HG03457 (cell line): ENCODE data around the gene HOMER2.
"Not testable (repeated sequence)": the region's sequence is repeated elsewhere in the genome, so short reads cannot be mapped to it uniquely, and the experiment has no call there.

ENCODE experiments used
- ATAC-seq: cut with Tn5 transposase; IDR thresholded peaks from one replicate; pipeline ENCODE4 v1.9.1; 2021; ENCODE audit warnings: moderate number of reproducible peaks; ENCODE audit not compliant: unreplicated experiment

Gene HOMER2

DNA sequence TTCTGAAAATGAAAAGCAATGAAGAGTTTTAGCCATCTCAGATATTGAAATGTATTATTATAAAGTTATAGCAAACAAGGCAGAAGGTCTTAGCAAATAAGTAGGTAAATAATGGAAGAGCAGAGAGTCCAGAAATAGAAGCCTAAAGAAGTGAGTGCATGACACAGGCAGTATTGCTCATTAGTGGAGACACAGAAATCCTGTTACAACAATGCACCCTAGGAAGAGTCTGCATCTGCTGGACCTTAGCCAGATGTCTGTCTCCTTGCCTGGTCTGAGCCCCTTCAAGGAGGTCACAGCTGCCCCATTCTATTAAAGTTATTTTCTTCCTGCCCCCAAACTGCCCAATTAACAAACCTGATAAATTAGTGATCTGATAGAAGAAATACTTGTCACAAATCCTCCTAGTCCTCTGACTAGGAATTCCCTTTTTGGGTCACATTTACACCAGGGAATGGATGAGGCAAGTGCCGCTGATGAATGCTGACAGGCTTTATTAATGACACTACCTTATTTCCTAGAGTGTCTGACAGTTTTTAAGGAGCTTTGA, 51.9 kb downstream of the HOMER2 start:
- ATAC-seq = no peak

DNA sequence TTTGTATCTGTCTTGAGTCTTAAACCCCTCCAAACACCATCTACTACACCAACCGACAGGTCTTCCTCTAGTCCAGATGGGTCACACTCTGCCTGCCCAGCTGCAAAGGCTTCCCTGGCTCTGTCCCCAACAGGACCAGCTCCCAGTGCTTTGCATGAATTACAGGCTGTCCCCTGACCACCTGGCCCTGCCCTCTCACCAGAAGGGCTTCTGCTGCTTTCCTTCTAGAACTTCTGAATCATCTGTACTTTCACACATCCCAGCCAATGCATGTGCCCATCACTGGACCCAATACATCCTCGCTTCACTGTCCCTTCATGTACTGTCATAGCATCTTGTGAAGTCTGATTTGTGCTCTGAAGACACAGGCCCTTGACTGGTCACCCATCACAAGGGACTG, 53.6 kb downstream of the HOMER2 start:
- no peak for ATAC-seq

DNA sequence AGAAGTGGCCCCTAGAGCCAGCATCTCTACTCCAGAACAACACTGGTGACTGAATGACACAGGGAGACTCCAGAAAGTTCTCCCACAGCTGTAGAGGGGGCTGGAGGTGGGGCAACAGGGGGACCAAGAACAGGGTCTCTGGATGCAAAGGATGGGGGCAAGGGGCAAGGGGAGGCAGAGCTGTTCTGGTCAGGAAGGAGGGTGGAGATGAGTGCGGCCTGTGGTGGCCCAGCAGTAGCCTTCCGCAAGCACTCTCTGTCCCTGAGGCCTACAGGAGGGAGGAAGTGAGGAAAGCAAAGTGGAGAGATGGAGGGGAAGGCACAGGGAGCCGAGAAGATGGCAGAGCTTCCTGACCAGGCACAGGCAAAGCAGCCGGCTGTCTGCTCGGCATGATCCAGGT, 56.5 kb downstream of the HOMER2 start:
- no peak for ATAC-seq

DNA sequence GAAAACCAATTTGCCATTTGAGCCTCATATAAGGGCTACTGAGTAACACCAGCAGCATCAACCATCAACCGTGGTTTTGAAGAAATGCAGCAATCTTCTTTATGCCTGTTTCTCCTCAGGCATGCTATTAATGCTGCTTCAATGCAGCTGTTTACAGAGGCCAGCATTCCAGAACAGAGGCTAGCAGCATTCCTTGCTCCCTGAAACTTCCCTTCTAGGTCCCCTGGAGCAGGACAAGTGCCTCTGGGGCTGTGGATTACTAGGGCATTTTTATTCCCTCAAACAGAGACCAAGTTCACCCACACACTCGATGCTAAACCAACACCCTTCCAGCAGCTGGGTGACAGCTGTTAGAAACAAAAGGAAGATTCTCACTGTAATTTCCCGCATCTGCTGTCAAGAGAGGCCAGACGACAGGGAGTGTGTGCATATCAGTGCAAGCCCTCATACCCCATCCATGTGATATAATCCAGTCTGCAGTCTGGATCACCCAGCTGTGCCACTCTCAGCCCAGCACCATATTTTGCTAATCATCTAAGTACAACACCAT, 57.5 kb downstream of the HOMER2 start:
- ATAC-seq = no peak

DNA sequence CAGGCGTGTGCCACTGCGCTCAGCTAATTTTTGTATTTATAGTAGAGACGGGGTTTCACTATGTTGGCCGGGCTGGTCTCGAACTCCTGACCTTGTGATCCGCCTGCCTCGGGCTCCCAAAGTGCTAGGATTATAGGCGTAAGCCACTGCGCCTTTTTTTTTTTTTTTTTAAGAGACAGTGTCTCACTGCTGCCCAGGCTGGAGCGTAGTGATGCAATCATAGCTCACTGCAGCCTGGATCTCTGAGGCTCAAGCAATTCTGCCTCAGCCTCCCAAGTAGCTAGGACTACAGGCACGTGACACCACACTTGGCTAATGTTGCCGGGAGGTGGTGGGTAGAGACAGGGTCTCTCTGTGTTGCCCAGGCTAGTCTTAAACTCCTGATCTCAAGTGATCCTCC, 59.0 kb downstream of the HOMER2 start:
- not testable (repeated sequence) for ATAC-seq

DNA sequence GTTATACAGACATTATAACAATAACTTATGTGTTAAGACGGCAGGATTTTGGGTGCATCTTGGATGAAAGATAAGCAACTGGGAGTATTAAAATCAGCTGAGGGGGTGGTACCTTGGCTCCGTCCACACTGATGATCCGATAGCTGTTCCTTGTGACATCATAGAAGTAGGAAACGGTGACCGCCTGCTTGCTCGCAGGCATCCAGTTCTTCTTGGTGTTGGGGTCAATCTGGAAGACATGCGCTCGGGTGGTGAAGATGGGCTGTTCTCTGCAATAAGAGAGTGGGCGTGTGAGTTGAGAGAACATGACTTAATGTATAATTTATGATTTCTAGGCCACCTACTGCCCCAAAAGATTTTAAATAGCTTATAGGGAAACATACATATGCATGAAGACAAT, 59.9 kb downstream of the HOMER2 start:
- no peak for ATAC-seq

DNA sequence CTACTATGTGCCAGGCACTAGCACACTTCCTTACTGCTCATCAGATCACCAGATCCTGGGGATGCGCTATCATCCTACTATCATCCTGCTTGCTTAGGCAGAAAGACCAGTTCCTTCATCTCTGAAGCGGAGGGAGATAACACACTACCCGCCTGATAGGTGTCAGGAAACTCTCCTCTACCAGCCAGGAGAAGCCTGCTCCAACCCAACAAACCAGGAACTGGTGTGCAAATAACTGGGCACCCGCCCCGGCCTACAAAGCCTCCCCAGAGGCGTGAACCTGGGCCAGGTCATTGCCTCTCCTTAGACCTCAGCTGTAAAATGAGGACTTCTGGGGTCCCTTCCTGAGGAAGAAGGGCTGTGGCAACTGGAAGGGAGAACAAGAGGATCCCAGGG, 61.5 kb downstream of the HOMER2 start:
- no peak for ATAC-seq

DNA sequence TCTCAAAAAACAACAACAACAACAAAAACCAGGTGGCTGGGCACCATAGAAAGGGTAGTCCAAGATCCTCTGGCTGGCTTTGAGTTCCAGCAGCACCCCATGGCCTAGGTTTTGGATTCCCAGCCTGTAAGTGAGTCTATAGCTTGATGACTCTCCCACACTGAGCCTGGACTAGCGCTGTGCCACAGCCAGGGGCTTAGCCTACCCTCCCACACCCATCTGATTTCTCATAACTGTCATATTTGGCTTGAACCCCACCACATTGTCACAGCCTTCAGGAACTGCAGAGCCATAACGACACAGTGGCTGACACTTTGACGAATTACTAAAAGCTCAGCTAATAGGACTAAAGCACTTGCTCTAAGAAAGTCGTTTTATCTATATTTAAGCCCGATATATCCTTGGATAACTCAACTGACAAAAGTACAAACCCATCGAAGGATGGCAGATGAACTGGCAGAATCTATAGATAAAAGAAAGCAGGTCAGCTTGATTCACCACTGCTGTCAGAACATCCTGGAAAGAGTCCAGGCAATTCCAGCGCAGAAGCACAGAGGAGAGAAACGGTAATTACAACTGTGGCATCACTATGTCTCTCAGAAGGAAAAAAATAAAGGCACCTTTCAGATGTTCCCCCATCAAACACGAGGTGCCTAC, 62.1 kb downstream of the HOMER2 start:
- ATAC-seq = no peak

DNA sequence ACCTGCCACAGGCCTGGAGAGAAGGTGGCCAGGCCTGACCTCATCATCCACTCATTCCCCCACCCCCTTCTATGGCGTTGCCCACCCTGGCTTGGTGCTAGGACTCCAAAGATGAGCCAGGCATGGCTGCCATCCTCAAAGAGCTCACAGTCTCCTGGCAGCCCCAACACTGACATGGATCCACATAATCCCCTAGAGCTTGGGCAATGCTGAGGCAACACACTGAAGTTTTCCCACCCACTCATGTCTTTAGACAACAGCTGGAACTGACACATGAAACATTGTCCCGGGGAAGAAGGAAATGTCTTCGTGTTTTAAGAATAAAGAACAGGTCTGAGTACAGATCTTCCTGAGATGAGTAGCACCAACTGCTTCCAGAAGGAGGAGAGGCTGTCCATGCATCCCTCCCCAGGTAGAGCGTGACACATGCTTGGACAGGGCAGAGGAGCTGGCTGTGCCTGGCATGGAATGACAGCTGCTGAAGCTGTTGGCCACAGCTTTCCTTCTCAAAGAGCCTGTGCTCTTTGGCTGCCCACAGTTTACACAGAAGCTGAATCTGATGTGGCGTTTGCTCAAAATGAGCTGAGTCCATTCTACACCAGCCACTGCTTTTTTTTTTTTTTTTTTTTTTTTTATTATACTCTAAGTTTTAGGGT, 70.1 kb downstream of the HOMER2 start:
- no peak for ATAC-seq

DNA sequence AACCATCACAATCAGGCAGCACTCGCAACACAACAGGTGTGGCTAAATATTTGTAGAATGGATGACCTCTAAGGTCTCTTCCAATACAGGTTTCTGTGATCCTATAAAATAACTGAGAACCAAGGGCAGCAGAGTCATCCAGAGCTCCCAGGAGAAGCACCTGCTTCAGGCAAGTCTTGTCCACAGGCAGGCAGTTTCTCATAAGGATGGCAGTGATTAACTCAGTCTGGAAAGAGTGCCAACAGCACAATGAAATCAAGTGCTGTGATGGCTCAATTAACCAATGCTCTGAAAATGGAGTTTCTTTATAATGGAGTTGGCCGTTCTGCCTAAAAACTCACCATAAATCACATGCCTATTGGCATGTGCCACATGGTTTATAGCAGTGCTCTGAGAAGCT, 70.8 kb downstream of the HOMER2 start:
- ATAC-seq = no peak

DNA sequence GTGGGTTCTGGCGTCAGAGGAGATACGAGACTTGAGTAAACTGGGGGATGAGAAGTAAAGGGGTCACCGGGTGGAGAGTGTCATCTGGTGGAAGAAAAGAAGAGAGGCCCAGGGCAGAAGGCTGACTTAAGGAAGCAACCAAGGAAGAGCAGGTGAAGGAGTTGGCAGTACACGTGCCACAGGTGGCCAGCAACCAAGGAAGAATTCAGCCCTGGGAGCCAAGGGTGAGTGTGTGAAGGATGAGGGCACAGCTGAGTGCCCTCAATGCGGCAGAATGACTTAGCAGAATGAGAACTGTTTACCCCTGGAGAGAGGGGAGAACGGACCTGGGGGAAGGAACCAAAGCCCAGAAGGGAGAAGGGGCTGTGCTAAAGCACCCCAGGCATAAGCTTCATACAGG, 71.8 kb downstream of the HOMER2 start:
- ATAC-seq = no peak

DNA sequence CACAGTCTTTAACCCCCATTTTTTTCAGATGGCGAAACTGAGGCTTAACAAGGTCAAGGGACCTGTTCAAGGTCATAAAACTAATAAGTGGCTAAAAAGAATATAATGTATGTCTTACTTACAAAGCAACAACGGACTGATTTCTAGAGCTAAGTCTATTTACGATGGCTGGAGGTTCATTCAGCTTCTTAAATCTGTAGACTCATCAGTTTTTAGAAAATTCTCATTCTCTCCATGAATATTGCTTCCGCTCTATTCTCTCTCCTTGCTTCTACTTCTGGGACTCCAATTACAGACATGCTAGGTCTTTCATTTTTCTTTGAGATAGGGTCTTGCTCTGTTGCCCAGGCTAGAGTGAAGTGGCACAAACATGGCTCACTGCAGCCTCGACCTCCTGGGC, 74.2 kb downstream of the HOMER2 start:
- no peak for ATAC-seq

DNA sequence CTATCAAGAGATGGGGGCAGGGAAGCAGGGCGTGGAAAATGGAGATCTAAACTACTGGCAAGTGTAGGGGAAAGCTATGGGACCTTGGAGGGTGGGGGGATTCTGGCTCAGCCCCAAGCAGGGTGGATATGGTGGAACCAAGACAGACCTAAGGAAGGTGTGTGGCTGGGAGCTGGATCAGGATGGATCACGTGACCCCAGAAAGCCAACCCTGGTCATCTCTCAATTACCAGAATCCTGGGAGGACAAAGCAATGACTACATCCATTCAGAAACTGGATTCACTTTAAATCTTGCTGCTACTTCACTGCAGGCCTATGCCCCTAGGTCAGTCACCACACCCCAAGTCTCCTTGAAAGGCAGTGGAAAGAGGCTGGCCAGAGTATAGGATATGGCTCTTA, 74.7 kb downstream of the HOMER2 start:
- no peak for ATAC-seq

DNA sequence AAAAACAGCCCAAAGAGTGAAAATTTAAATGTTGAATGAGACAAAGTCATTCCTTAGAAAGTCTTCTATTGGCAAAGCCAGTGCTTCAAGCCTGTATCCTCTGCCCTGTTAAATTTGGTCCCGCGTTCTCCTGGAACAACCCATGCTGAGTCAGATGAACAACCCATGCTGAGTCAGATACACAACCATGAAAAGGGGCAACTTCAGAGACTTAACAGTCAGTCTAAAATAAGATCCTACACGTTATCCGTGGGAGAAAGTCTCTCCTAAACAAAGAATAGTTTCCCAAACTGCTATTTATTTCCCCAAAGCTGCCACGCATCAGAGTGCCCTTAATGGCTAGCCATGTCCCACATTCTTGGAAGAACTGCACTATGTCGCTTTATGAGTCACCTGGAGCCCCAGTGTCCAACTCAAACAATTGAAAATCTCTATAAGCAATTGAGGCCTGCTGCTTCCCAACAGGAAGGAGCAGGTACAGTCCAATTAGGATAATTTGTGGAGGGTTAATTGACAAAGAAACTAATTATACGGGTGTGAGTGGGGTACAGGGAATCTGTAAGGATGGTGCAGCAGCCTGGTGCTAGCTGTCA, 77.0 kb downstream of the HOMER2 start:
- ATAC-seq = no peak

DNA sequence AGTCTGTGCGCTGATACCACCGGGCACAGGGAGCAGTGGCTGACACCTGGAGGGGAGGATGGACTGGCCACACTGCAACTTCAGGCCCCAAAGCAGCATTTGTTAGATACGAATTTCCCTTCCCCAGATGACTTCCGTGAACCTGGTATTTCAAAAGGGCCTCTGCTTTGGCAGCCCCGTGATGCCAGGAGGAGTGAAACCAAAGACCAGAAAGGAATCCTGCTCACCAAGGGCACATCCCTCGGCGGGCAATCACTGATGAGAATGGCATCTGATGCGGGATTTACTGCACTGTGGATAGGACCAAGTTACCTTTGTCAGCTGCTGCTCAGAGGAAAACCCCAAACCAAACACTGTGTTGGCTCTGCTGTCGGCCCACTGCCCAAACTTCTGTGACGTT, 77.6 kb downstream of the HOMER2 start:
- no peak for ATAC-seq

DNA sequence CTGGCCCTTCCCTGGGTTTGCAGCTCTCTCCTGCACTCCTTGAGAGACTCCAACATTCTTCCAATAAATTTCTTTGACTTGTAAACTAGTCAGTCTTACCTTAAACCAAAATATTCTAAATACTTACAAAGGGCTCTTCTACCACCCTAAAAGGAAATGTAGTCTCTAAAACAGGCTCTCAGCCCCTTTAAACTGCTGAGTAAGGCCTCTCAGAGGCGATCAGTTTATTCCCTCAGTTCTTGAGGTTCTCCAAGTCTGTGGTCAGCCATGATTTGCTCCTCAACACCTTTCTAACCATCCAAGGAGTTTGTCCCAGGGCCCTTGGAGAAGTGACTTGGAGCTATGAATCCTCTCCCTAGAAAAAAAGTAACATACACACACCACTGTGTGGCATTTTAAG, 78.3 kb downstream of the HOMER2 start:
- ATAC-seq = no peak

DNA sequence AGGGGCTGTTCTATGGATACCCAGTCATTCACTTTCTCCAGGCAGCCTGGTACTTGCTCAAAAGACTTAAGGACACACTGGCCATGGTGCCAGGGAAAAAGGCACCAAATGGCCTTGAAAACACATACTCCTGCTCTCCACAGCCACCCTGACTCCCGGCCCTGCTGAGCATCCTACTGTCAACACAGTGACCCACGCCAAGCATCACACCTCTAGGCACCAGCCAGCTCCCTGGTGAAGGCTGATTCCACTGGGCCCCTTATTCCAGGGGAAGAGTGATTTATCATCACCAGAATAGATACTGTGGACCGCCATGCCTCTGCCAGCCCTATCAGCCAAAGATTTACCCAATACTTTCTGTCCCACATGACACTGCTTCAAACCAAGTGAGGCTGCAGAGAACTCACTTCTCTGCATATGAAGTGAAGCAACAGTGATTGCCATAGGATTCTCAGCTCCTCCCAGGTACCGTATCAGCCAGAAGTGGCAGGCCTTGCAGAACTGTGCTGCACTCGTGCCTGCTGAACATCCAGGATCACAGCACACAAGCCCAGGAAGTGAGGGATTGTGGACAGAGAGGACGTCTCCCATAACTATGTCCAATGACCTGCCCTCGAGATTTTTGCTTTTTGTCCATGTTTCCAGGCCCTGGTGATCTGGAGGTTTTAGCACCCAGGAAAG, 79.4 kb downstream of the HOMER2 start:
- no peak for ATAC-seq

DNA sequence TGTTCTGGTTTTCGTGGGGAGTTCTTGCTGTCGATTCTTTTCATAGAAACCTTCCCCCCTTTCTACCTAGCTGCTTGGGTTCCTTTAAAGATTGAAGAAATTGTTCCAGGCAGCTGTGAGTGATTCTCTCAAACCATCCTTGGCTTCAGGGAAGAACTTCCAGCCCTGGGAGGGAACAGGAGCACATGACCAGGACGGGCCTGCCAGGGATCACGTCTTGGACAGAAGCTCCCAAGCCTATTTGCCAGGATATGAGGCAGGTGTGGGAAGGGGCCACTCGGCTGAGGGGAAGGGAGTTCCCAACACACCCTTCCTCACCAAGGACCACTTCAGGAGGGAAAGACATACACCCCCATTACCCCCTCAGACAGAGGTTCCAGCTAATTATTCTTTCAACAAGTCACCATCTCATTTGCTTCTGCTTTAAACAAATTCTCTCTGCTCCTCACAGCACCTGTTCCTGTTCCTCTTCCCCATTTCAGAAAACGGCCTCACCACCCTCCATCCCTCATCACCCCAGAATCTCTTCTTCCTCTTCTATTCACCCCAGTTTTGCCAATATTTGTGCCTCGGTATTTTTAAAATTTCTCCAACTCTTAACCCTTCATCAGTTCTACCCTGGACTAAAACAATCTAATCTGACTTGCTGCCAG, 80.6 kb downstream of the HOMER2 start:
- no peak for ATAC-seq

DNA sequence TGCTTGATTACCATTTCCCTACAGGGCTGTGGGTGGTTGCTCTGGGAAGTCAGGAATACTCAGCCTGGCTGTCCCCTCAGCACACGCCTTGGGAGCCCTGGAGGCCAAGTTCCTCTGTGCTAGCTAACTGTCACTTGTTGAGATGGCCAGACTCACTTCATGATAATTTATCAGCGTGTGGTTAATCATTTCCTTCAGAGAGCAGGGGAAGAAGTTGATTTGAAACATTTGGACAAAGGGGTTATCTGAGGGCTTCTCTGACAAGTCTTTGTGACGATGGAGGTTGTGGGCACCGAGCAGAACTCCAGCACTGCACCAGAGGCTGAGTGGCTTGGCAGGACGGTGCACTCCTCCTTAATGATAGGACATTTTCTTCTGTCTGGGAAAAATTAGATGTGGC, 81.2 kb downstream of the HOMER2 start:
- no peak for ATAC-seq

DNA sequence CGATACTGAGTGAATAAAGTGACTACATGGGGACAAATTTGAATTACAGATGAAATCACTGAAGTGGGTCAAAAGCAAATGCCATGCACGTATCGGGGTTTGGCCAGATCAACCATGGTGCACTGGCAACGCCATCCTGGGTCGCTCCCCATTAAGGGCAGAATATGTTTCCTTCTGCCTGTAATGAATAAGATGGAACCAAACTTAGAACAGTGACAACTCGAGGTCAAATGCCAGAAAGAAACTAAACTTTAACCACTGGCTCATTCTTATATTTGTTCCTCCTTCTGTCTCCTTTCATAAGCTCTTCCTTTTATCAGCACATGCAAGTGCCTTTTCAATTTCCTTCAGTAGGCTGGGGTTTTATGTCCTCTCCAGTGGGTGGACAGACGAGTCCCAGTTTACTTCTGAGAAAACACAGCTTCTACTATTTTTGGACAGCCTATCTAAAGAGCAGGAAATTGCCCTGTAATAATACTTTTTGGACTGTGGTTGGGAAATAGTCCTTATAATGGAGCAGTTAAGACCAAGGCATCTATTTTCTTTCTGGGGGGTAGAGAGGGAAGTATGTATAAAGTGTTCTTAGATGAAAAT, 81.7 kb downstream of the HOMER2 start:
- ATAC-seq = no peak

DNA sequence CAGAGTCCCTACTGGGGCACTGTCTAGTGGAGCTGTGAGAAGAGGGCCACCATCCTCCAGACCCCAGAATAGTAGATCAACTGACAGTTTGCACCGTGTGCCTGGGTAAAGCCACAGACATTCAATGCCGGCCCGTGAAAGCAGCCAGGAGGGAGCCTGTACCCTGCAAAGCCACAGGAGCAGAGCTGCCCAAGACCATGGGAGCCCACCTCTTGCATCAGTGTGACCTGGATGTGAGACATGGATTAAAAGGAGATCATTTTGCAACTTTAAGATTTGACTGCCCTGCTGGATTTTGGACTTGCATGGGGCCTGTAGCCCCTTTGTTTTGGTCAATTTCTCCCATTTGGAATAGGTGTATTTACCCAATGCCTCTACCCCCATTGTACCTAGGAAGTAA, 86.5 kb downstream of the HOMER2 start:
- not testable (repeated sequence) for ATAC-seq
